Pons (tissue), 1 donor: Measurements from ENCODE around the gene CSF2.
"Not testable (repeated sequence)": the region's sequence is repeated elsewhere in the genome, so short reads cannot be mapped to it uniquely, and the experiment has no call there.

Source experiments
- DNase-seq: peaks from one replicate; pipeline ENCODE4 v3.0.0-alpha.2; 2016; ENCODE audit warnings: low spot score

CSF2 gene

GRCh38 chr5:132108957-132109356 is 35.4 kb downstream of the CSF2 start:
- not testable (repeated sequence) for DNase-seq

- DNase-seq = no peak
Measured at GRCh38 chr5:132109494-132110053, 36.0 kb downstream of the CSF2 start.

- no peak for DNase-seq
Measured at GRCh38 chr5:132110195-132110594, 36.6 kb downstream of the CSF2 start.

- DNase-seq = no peak
Measured at GRCh38 chr5:132110930-132111329, 37.3 kb downstream of the CSF2 start.

GRCh38 chr5:132112111-132112510 is 38.5 kb downstream of the CSF2 start:
- no peak for DNase-seq

GRCh38 chr5:132114150-132115121 is 40.8 kb downstream of the CSF2 start:
- no peak for DNase-seq

GRCh38 chr5:132115375-132115774 is 41.8 kb downstream of the CSF2 start:
- no peak for DNase-seq

- no peak for DNase-seq
Measured at GRCh38 chr5:132116072-132116471, 42.5 kb downstream of the CSF2 start.

GRCh38 chr5:132116909-132117489 is 43.4 kb downstream of the CSF2 start:
- DNase-seq = not testable (repeated sequence)

- DNase-seq = not testable (repeated sequence)
Measured at GRCh38 chr5:132120717-132121116, 47.1 kb downstream of the CSF2 start.

- DNase-seq = not testable (repeated sequence)
Measured at GRCh38 chr5:132122971-132123370, 49.4 kb downstream of the CSF2 start.

- not testable (repeated sequence) for DNase-seq
Measured at GRCh38 chr5:132123578-132123977, 50.0 kb downstream of the CSF2 start.
